ENCODE measurements around the gene KTI12.

Gene KTI12

GRCh38 chr1:51986718-51987117, 46.9 kb downstream of the KTI12 start:
- H3K27me3 ChIP-seq (ENCODE audit: low read length) = no peaks in the 10 kb centered on the region
- H3K27ac ChIP-seq (ENCODE audit: low read depth, low read length) = no peak overlapping the region
- H3F3A ChIP-seq (ENCODE audit: insufficient read depth) = no peaks in the 10 kb centered on the region
- no peaks in the 10 kb centered on the region for H3K9me3 ChIP-seq (ENCODE audit: insufficient read depth, low read length)
- H3K79me2 ChIP-seq (ENCODE audit: insufficient read depth, low read length) = no peaks in the 10 kb centered on the region
- H2AFZ ChIP-seq (ENCODE audit: low read depth, low read length, severe bottlenecking) = no peak overlapping the region
- TF ChIP-seq EZH2phosphoT487 (conservative IDR thresholded peaks at IDR 0.05; ENCODE audit: low read length) = no peak
- TF ChIP-seq CTCF (IDR thresholded peaks at IDR 0.05; ENCODE audit: insufficient read depth, low read length, poor library complexity, severe bottlenecking) = no peak
- no peaks in the 10 kb centered on the region for H3K36me3 ChIP-seq (ENCODE audit: low read length)
- H3K4me2 ChIP-seq (ENCODE audit: low read depth, low read length, poor library complexity, severe bottlenecking) = no peak overlapping the region
- no peak overlapping the region for H3K4me3 ChIP-seq (ENCODE audit: insufficient read depth, low read length, poor library complexity, severe bottlenecking)
- no peak overlapping the region for H3K9ac ChIP-seq (ENCODE audit: low read length)
- no peaks in the 10 kb centered on the region for H3K9me2 ChIP-seq (replicated peaks; ENCODE audit: insufficient read depth, low read length)
- no peaks in the 10 kb centered on the region for H4K20me1 ChIP-seq (ENCODE audit: low read depth, low read length)

DNA sequence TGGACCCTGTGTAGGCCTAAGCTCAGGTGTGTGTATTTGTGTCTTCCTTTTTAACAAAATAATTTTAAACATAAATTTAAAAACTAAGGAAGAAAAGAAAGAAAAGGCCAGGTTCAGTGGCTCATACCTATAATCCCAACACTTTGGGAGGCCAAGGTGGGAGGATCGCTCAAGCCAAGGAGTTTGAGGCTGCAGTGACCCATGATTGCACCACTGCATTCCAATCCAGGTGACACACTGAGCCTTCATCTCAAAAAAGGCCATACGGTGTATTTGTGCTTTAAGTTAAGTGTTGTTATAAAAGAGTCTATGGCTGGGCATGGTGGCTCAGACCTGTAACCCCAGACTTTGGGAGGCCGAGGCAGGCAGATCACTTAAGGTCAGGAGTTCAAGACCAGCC, 51.4 kb downstream of the KTI12 start:
- H3K9me2 ChIP-seq (replicated peaks; ENCODE audit: insufficient read depth, low read length) = no peaks in the 10 kb centered on the region
- TF ChIP-seq CTCF (IDR thresholded peaks at IDR 0.05; ENCODE audit: insufficient read depth, low read length, poor library complexity, severe bottlenecking) = no peak
- no peak for TF ChIP-seq EZH2phosphoT487 (conservative IDR thresholded peaks at IDR 0.05; ENCODE audit: low read length)

More for the DNA sequence above, 51.4 kb downstream of the KTI12 start:
- Histone ChIP-seq H2AFZ (ENCODE audit: low read depth, low read length, severe bottlenecking) (no peak overlapping the region), H3F3A (ENCODE audit: insufficient read depth) (no peaks in the 10 kb centered on the region), H3K27me3 (ENCODE audit: low read length) (no peaks in the 10 kb centered on the region), H4K20me1 (ENCODE audit: low read depth, low read length) (no peaks in the 10 kb centered on the region), H3K79me2 (ENCODE audit: insufficient read depth, low read length) (no peaks in the 10 kb centered on the region), H3K9me3 (ENCODE audit: insufficient read depth, low read length) (no peaks in the 10 kb centered on the region), H3K36me3 (ENCODE audit: low read length) (no peaks in the 10 kb centered on the region), H3K4me3 (ENCODE audit: insufficient read depth, low read length, poor library complexity, severe bottlenecking) (no peak overlapping the region), H3K4me2 (ENCODE audit: low read depth, low read length, poor library complexity, severe bottlenecking) (no peak overlapping the region), H3K9ac (ENCODE audit: low read length) (no peak overlapping the region), H3K27ac (ENCODE audit: low read depth, low read length) (no peak overlapping the region)

All from SU-DHL-6 (cell line).